GM19455 (cell line): Measurements from ENCODE around the gene C19orf53.

ENCODE experiments used
- ATAC-seq: cut with Tn5 transposase; IDR thresholded peaks from one replicate; pipeline ENCODE4 v1.9.1; 2021; ENCODE audit not compliant: unreplicated experiment

The C19orf53 gene

GRCh38 chr19:13795595-13796300, 21.5 kb downstream of the C19orf53 start:
- peak; percentile 43 for ATAC-seq

GRCh38 chr19:13796301-13797057, 22.2 kb downstream of the C19orf53 start:
- ATAC-seq = no peak

GRCh38 chr19:13797058-13797440, 22.8 kb downstream of the C19orf53 start:
- ATAC-seq = no peak

GRCh38 chr19:13797870-13798269, 23.6 kb downstream of the C19orf53 start:
- ATAC-seq = no peak

GRCh38 chr19:13799669-13800068, 25.4 kb downstream of the C19orf53 start:
- ATAC-seq = no peak

GRCh38 chr19:13803038-13803437, 28.8 kb downstream of the C19orf53 start:
- ATAC-seq = no peak

GRCh38 chr19:13804830-13805683, 30.8 kb downstream of the C19orf53 start:
- no peak for ATAC-seq

- ATAC-seq = no peak
Measured at GRCh38 chr19:13806728-13807127, 32.5 kb downstream of the C19orf53 start.

- no peak for ATAC-seq
Measured at GRCh38 chr19:13807421-13808021, 33.3 kb downstream of the C19orf53 start.

- no peak for ATAC-seq
Measured at GRCh38 chr19:13808856-13809255, 34.6 kb downstream of the C19orf53 start.

- ATAC-seq = no peak
Measured at GRCh38 chr19:13812544-13812943, 38.3 kb downstream of the C19orf53 start.

- no peak for ATAC-seq
Measured at GRCh38 chr19:13813147-13813546, 38.9 kb downstream of the C19orf53 start.

- no peak for ATAC-seq
Measured at GRCh38 chr19:13814550-13814949, 40.3 kb downstream of the C19orf53 start.

GRCh38 chr19:13817018-13817614, 42.9 kb downstream of the C19orf53 start:
- ATAC-seq = no peak

GRCh38 chr19:13817615-13818371, 43.5 kb downstream of the C19orf53 start:
- ATAC-seq = no peak

GRCh38 chr19:13819238-13819637, 45.0 kb downstream of the C19orf53 start:
- no peak for ATAC-seq

GRCh38 chr19:13821292-13821691, 47.0 kb downstream of the C19orf53 start:
- ATAC-seq = no peak

- no peak for ATAC-seq
Measured at GRCh38 chr19:13823256-13823655, 49.0 kb downstream of the C19orf53 start.

GRCh38 chr19:13823901-13824300, 49.6 kb downstream of the C19orf53 start:
- no peak for ATAC-seq

- ATAC-seq = no peak
Measured at GRCh38 chr19:13824703-13825102, 50.4 kb downstream of the C19orf53 start.
